ENCODE measurements around the gene AP1S3.
"Not testable (repeated sequence)": the region's sequence is repeated elsewhere in the genome, so short reads cannot be mapped to it uniquely, and the experiment has no call there.

Gene AP1S3

DNA sequence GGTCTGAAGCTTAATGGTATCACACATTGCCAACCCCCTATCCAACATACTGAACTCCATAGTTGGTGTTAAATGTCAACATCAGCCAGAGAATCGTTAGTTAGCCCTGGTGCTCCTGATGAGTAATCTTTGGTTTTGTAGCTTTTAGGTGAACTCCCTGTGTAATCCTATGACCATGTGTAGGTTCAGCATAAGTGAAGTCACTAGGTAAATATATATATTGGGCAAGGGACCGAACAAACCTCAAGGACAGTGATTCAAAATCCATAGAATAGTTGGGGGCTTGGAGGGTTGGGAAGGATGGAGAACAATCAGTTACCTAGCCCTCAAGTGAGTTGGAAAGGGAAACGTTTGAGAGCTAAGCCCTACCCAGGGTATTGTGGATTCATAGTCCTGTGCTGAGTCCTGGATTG, 16.0 kb upstream of the AP1S3 start:
- no peak for DNase-seq (ENCODE audit: low spot score)

DNA sequence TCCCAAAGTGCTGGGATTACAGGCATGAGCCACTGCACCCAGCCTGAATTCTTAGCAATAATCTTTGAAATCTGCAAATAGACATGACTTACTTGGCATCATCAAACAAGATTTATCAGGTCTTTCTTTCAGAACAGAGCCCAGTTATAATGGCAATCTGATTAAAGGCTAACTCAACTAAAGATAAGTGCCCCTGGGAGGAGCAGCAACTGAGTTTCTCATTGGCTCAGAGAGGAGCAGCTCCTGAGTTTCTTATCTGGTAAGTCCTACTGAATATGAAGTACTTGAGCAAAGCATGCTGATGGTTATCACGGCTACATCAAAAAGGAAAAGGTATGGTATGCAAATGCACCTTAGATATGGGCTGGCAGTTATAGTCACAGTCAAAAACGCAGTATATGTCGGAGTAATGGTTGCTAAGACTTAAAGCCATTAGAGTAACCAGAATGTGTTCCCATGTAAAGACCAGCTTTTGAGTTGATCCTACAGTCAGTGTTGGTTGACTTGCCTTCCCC, 15.0 kb upstream of the AP1S3 start:
- DNase-seq (ENCODE audit: low spot score): no peak

DNA sequence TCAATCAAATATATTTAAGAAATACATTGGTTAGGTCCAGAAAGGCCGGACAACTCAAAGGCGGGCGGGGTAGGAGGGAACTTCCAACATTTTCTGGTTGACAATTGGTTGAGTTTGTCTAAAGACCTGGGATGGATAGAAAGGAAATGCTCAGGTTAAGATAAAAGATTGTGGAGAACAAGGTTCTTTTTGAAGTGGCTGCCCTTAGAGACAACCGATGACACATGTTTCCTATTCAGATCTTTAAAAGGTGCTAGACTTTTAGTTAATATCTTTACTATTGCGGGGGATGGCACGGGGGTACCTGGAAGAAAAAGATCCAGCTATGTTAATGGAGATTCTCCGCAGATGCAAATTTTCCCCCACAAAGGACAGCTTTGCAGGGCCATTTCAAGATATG, 10.0 kb upstream of the AP1S3 start:
- DNase-seq (ENCODE audit: low spot score): no peak

DNA sequence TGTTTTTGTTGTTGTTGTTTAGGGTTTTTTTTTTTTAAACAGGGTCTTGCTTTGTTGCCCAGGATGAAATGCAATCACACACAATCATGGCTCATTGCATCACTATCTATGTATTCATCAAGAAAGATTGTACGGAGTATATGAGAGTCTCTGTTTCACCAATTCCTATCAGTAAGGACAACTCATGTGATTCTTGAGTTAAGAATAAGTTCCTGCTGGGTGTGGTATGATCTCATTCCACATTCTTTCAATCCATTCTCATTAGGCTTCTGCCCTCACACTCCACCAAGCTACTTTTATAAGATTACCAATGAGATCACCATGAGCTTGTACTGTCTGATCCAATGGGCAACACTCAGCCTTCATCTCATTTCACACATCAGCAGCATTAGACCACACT, 9.1 kb upstream of the AP1S3 start:
- no peak for DNase-seq (ENCODE audit: low spot score)

DNA sequence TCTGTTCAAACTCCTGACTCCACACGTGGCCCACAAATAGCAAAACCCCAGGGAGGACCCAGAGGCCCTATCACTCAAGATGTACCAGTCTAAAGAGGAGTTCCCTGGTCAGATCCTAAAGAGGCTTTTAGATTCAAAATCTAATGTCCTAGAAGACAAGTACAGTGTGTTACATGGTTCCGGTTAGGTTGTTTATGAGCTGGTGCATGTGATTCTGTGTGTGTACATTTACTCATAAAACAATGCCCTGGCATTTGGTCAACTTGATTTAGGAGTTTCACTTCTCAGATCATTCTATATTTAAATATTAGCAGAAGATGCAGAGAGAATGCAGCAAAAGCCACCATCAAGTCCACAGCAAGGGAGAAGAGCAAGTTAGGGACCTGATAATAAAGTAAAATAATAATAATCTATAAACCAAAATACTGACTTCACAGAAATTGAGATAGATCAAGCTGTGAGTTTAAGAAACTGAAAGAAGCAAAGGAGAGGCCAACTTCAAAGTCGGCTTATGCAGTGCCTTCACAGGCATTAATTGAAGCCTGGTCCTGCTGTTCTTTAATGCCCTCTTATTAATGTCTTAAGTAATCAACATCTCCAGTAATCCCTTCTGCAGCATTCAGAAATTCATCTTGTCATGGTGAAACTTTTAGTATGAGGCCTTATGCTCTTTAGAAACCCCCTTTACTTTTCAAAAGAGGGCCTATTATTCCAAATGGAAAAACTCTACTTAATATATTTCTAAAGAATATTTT, 4.2 kb upstream of the AP1S3 start:
- no peak for DNase-seq (ENCODE audit: low spot score)

DNA sequence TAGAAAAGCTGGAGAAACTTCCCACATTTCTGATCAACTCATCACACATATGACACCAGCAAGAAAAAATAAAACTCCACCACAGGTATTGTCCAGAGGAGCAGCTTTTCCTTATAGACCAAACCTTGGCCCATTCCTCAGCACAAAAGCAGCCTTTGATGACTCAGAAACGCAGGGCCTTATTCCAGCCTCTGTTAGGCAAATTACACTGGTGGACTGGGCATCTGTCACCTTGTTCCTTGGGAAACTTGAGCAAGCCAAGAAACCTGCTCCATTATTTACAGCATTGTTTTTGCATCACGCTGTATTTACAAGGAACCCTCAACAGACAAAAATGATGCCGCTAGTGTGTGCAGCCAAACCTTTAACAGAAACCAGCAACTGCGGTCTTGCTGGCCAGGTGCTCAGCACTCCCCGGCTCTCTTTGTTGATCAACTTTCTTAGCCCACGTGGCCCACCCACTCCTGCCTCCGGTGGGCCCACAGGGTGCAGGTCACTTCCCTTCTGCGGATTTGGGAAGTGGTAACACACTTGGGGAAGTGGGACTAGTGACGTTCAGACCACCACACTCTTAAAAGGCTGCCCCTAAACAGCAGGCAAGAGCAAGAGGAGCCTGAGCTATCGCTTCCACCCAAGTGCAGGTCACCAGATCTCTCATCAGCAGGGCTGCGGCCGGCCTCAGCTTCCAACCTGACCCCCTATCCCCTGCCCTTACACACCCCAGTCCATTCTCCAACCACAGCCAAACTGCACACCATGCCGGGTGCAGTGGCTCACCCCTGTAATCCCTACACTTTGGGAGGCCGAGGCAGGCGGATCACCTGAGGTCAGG, 1.5 kb downstream of the AP1S3 start:
- DNase-seq (ENCODE audit: low spot score): no peak

DNA sequence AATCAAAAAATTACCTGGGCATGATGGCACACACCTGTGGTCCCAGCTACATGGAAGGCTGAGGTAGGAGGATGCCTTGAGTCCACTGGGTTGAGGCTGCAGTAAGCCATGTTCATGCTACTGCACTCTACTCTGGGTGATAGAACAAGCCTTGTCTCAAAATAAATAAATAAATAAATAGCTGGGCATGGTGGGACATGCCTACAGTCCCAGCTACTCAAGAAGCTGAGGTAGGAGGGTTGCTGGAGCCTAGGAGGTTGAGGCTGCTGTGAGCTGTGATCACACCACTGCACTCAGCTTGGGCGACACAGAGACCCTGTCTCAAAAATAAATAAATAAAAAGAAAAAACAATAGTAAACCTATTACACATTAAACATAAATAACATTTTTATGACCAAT, 3.0 kb downstream of the AP1S3 start:
- DNase-seq (ENCODE audit: low spot score): no peak

DNA sequence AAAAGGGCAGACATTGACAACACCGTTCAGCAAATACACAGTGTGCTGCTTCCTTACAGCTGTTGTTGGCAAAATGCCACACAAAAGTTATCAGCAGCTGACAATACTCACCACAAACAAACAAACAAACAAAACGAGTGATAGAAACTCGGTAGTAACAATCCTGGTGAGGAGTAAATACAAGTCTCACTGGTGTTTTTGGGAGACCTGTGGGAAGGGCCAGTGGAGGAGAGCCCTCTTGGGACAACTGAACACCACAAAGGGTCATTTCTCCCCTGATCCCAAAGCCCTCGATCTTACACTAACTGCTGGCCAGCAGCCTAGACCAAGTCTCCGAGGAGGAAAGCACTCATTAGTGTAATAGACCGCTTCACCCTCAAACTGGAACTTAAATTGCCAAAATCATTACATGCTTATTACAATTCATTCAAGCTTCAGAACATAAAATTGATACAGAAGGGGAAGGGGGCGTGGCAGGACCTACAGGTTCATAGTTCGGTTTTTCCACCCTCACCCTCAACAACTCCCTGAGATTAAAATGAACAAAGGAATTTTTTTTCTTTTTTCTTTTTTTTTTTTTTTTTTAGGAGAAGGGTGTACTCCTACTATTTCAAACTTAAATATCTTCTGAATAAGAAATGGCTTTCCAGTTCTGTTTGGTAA, 5.0 kb downstream of the AP1S3 start:
- DNase-seq (ENCODE audit: low spot score): no peak

DNA sequence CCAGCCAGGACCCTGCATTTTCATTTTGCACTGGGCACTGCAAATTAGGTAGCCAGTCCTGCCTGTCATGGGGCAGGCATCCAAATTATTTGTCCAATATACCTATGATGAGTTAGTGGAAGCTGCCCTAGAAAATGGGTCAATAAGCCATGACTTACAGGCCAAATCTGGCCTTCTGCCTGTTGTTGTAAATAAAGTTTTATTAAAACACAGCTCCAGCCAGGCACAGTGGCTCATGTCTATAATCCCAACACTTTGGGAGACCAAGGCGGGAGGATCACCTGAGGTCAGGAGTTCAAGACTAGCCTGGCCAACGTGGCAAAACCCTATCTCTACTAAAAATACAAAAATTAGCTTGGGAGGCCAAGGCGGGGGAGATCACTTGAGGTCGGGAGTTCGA, 8.3 kb downstream of the AP1S3 start:
- DNase-seq (ENCODE audit: low spot score): no peak

DNA sequence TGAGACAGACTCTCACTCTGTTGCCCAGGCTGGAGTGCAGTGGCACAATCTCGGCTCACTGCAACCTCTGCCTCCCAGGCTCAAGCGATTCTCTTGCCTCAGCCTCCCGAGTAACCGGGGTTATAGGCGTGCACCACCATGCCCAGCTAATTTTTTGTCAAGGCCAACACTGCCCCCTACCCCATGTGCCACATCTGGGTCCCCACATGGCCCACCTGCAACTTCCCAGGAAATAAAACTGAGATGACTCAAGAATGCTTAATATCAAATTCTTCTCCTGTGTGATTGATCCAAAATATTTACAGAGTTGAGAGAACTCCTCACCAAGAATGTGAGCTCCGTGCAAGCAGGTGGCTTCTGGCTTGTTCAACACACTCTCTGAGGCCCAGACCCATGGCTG, 9.1 kb downstream of the AP1S3 start:
- DNase-seq (ENCODE audit: low spot score): no peak

DNA sequence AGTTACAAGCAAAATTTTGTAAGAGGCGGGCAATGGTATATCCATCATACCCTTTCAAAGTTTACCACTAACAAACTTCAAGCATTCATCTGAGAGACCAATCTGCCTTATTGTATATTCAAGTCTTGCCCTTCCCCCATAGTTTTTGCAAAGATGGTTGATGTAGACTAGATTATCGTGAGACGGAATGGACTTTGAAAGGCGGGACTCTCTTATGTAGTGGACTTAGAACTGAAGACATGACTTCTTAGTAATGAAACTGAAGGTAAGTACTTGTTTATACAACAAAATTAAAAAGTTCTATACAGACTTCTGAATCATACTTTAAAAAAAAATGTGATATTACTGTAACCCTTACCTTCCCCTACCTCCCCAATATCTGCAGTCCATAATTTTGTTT, 10.4 kb downstream of the AP1S3 start:
- DNase-seq (ENCODE audit: low spot score): no peak

DNA sequence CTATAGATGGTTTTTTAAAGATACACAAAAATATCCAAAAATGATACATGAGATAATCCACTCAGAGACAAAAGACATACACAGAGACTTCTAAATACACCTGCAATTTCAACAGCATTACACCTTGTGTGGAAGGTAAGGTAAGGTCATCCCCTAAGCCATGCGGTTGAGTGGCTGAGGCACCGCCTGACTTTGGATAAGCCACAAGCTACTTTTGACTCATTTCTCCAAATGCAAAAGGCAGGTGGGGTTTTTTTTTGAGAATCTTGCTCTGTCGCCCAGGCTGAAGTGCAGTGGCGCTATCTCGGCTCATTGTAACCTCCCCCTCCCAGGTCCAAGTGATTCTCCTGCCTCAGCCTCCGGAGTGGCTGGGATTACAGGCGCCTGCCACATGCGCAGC, 13.1 kb downstream of the AP1S3 start:
- no peak for DNase-seq (ENCODE audit: low spot score)

DNA sequence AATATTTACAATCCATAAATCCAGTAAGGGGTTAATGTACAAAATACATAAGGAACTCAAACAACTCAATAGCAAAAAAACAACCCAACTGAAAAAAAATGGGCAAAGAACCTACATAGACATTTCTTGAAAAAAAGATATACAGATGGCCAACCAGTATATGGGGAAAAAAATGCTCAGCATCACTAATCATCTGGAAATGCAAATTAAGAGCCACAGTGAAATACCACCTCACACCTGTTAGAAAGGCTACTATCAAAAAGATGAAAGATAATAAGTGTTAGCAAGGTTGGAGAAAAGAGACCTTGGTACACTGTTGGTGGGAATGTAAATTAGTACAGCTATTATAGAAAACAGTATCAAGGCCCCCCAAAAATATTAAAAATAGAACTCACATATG, 14.6 kb downstream of the AP1S3 start:
- no peak for DNase-seq (ENCODE audit: low spot score)

DNA sequence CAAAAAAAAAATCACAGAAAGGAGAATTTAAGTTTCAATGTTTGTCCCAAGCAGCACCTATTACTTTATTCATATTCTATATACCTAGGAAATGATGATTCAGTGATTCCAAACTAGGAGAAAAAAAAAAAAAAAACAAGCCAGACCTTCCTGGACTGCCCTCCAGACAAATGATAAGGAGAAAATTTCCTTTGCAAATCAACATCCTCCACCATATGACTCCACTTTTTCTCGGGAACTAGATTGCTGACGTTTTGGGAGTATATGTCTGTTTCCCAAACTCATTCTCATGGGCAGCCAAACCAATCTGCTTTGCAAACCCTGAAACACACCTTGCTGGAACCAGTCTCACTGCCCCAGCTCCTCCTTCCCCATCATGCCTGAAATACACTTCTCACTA, 16.8 kb downstream of the AP1S3 start:
- DNase-seq (ENCODE audit: low spot score): no peak

DNA sequence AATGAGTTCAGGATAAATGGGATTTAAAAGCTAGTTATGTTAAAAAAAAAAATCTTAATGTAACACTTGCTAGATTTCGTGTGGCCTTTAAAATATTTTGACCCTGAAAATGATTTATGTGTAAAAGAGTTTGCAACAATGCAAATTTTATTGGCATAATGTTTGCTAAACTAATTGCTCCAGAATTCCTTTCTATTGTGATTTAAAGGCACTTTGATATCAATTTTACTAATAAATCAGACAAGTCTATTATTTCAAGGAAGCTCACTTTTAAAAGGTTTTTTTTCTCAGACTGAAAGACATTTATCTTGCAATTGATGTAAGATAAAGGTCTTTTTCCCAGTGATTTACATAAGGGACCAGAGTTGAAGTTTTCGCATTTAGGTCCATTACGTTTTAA, 17.5 kb downstream of the AP1S3 start:
- no peak for DNase-seq (ENCODE audit: low spot score)

DNA sequence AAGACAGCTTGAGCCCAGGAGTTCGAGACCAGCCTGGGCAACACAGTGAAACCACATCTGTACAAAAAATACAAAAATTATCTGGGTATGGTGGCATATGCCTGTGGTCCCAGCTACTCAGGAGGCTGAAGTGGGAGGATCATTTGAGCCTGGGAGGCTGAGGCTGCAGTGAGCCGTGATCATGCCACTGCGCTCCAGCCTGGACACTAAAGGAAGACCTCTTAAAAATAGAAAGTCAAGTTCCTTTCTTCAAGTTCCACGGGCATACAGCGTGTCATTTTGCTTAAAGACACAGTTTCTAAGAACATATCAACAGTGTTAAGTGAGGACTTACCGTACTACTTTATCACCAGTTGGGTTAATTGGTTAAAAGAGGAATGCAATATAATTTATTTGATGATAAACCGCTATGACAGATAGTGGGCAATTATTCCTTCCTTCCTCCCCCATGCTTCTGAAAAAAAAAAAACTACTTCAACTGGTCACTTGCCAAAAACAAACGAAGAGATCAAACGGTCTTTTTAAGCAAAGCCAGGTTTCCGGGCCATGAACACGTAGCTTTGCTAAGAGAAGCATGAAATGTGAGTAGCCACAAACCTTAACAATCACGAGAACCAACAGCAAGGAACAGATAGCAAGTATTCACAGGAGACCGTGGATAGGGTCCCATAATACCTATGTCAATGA, 21.4 kb downstream of the AP1S3 start:
- DNase-seq (ENCODE audit: low spot score): no peak

DNA sequence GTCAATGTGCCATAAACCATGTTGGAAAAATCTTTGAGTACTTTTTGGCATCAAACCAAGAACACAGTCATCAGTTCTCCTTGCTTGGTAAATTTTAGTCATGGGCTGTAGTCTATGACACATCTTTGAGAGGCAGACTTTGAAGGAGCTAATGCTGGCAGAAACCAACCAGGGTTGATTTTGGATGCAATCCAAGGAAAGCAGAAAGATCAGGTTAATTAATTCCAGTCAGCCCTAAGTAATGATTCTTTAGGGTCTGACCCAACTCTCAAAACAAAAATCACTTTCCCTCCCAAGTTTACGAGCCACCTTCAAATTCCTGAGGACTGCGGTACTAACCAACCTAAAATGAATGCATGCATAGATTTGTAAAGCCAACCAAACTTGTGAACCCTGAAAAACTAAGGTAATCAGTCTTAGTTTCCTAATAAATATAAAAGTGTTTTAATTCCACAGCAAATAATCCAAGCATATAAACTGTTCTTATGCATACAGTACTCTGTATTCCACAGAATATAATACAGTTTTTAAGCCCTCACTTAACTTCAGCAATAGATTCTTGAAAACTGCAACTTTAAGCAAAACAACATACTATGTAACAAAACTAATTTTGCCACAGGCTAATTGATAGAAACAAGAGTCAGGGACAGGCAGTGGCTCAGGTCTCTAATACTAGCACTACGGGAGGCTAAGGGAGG, 22.0 kb downstream of the AP1S3 start:
- DNase-seq (ENCODE audit: low spot score): no peak

DNA sequence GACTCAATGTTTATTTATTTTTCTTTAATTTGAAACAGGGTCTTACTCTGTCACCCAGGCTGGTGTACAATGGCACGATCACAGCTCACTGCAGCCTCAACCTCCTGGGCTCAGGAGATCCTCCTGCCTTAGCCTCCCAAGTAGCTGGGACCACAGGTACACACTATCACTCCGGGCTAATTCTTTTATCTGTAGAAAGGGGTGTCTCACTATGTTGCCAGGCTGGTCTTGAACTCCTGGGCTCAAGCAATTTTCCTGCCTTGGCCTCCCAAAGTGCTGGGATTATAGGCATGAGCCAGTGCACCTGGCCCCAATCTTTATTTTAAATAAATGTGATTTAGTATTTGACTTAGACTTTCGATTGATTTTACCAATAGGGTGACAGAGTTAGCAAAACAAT, 22.6 kb downstream of the AP1S3 start:
- DNase-seq (ENCODE audit: low spot score): not testable (repeated sequence)

DNA sequence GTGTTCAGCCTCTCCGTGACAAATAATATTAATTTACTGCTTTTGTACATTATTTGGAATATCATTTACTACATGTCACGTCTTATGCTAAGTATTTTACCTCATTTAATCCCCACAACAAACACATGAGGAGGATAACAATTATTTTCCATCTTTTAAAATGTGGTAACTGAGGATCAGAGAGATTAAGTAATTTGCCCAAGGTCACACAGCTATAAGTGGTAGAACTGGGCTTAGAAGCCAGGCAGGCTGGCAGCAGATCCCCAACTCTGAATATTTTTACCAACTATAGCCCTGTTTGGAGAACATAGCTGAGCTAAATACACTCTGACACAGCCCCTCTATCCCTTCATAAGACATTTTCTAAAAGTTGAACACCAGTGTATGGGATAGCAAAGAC, 24.1 kb downstream of the AP1S3 start:
- no peak for DNase-seq (ENCODE audit: low spot score)

DNA sequence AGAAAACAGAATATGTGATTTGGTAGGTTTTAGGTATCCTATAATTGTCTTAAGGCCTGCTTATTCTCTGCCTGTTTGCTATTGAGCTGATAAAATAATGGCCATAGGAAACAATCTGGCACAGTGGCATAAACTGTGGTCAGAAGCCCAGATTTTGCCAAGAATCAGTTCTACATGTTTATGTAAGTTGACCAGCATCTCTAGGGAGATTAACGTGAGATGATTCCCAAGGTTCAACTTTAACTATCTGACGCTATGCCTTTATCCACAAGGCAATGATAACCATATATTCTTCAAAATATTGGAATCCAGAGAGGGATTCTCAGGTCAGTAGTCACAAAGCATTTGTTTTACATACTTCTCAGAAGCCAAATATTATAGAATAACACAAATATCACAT, 25.6 kb downstream of the AP1S3 start:
- no peak for DNase-seq (ENCODE audit: low spot score)

DNA sequence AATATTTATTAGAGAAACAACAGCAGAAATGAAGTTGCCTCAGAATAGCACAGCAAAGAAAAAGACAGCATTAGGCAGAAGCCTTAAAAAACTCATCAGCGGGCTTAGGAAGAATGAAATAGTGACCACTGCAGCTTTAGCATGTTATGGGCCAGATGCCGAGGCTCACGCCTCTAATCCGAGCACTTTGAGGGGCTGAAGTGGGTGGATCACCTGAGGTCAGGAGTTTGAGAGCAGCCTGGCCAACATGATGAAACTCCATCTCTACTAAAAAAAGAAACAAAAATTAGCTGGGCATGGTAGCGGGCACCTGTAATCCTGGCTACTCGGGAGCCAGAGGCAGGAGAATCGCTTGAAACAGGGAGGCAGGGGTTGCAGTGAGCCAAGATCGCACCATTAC, 32.4 kb downstream of the AP1S3 start:
- no peak for DNase-seq (ENCODE audit: low spot score)

DNA sequence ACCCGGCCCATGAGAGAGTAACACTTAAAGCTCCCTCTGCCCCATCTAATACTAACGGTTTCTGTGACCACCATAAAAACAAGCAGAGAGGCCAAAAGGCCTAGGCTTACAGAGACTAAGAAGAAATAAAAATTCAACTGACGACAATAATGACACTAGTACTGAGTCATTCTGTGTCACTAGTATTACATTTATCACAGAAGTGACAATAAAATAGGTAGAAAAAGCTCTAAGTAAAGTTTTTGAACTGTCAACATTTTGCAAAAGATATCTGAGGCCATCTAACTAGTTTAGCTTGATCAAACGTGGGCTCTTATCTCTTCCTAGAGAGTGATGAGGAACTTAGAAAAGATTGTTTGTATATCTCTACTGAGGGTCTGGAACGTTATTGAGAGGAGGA, 35.6 kb downstream of the AP1S3 start:
- DNase-seq (ENCODE audit: low spot score): no peak
